Mucosa of stomach (tissue), 1 donor: ENCODE measurements around the gene CPNE1.

Experiments used
- H3K27me3 ChIP-seq: one replicate; pipeline ENCODE4 v1.7.0; 2013; ENCODE audit warnings: mild to moderate bottlenecking, low read length; ENCODE audit not compliant: control insufficient read depth, insufficient read depth
- H3K36me3 ChIP-seq: one replicate; pipeline ENCODE4 v1.7.0; 2013; ENCODE audit warnings: low read length; ENCODE audit not compliant: control insufficient read depth, insufficient read depth
- H3K4me1 ChIP-seq: one replicate; pipeline ENCODE4 v1.7.0; 2013; ENCODE audit warnings: mild to moderate bottlenecking, low read length; ENCODE audit not compliant: control insufficient read depth, insufficient read depth
- H3K4me3 ChIP-seq: one replicate; pipeline ENCODE4 v1.7.0; 2013; ENCODE audit warnings: low read length
- H3K9ac ChIP-seq: one replicate; pipeline ENCODE4 v1.7.0; 2013; ENCODE audit warnings: mild to moderate bottlenecking, low read length, moderate library complexity
- H3K9me3 ChIP-seq: one replicate; pipeline ENCODE4 v1.7.0; 2013; ENCODE audit warnings: mild to moderate bottlenecking, low read length, moderate library complexity; ENCODE audit not compliant: control insufficient read depth
- donor health status: Pancreatic carcinoma.

CPNE1 gene

GRCh38 chr20:35579196-35579595 is 85.5 kb downstream of the CPNE1 start:
- Histone ChIP-seq H3K4me1 (peaks cover 15% of the 10 kb centered on the region), H3K36me3 (no peaks in the 10 kb centered on the region), H3K9ac (no peak overlapping the region), H3K9me3 (no peaks in the 10 kb centered on the region), H3K27me3 (no peaks in the 10 kb centered on the region), H3K4me3 (no peak overlapping the region)

GRCh38 chr20:35578469-35578868 is 86.2 kb downstream of the CPNE1 start:
- H3K36me3 ChIP-seq: no peaks in the 10 kb centered on the region
- H3K27me3 ChIP-seq: no peaks in the 10 kb centered on the region
- H3K9me3 ChIP-seq: no peaks in the 10 kb centered on the region
- peaks cover 15% of the 10 kb centered on the region for H3K4me1 ChIP-seq
- H3K4me3 ChIP-seq: no peak overlapping the region
- no peak overlapping the region for H3K9ac ChIP-seq

GRCh38 chr20:35576816-35577215 is 87.9 kb downstream of the CPNE1 start:
- Histone ChIP-seq H3K4me1 (peaks cover 15% of the 10 kb centered on the region), H3K9ac (no peak overlapping the region), H3K27me3 (no peaks in the 10 kb centered on the region), H3K36me3 (no peaks in the 10 kb centered on the region), H3K4me3 (no peak overlapping the region), H3K9me3 (no peaks in the 10 kb centered on the region)
